ENCODE measurements around the gene JADE2. TPM values are rescaled to one million over a fixed set of nuclear protein-coding genes. Genes with fewer than 3 reads are reported as not detected.

The JADE2 gene
- total and polyA plus RNA-seq, 2 of the 8 experiments (the other 6 are each of a cell fraction or from before 2014, with no cell fraction given): 19.2 to 55.8 TPM

- TF ChIP-seq ZNF274 (IDR thresholded peaks at IDR 0.05; ENCODE audit: borderline replicate concordance, extremely low read depth, low read length): no peak
- no peak; the same call in 1 of the 2 replicates for TF ChIP-seq JUND (IDR thresholded peaks at IDR 0.05; ENCODE audit: low read length)
- TF ChIP-seq CEBPB (IDR thresholded peaks at IDR 0.05; ENCODE audit: low read depth, low read length): no peak
- no peak for TF ChIP-seq TBP (IDR thresholded peaks at IDR 0.05; ENCODE audit: low read depth, low read length)
- no peak for TF ChIP-seq SP1 (IDR thresholded peaks at IDR 0.05; ENCODE audit: low read depth, low read length)
- no peak for TF ChIP-seq GTF2F1 (IDR thresholded peaks at IDR 0.05; ENCODE audit: borderline replicate concordance, low read depth, low read length)
- TF ChIP-seq CHD2 (IDR thresholded peaks at IDR 0.05; ENCODE audit: low read length): no peak
Measured at GRCh38 chr5:134503088-134503936, 22.2 kb upstream of the JADE2 start (continued).

All from H1 (cell line).